SK-N-SH (cell line): ENCODE results near the gene CSTA. TPM values are rescaled to one million over a fixed set of nuclear protein-coding genes. Genes with fewer than 3 reads are reported as not detected.

Source experiments
- CTCF ChIA-PET: fragments of 300-600, 350-600 bp; formaldehyde crosslinking; extraction: SDS; loops from one replicate; lab custom pipeline; 2021; lab: Yijun Ruan, JAX
- POLR2A ChIA-PET: fragments of 350-600 bp; sonication (Branson Sonifier 250); formaldehyde crosslinking; extraction: SDS; loops from one replicate; lab custom pipeline; 2020; ENCODE audit warnings: antibody characterized with exemption, inconsistent platforms; lab: Yijun Ruan, JAX
- DNase-seq: peaks from one replicate; pipeline ENCODE4 v3.0.0; 2012
- H2AFZ ChIP-seq: fragments of 200-600 bp; sonication (generic); 2 replicates; pipeline ENCODE4 v1.8.1; 2016; ENCODE audit warnings: antibody characterized with exemption, mild to moderate bottlenecking, low read depth
- H3F3A ChIP-seq: fragments of 200-600 bp; sonication (generic); replicated peaks from 2 replicates; pipeline ENCODE3; 2016; ENCODE audit warnings: antibody characterized with exemption, mild to moderate bottlenecking; ENCODE audit not compliant: insufficient read depth
- H3K27ac ChIP-seq, 2 experiments: fragments of 200-500 bp in 1 of 2; fragments of 200-600 bp in 1 of 2; sonication (Bioruptor generic) in 1 of 2; sonication (generic), shearing (Covaris generic) in 1 of 2; 2 replicates each; pipeline versions ENCODE4 v1.5.1 to v1.6.1; 2014 to 2016; ENCODE audit warnings: low read depth in 2 of 2, inconsistent platforms in 1 of 2, low read length in 1 of 2, mild to moderate bottlenecking in 1 of 2, mixed read lengths in 1 of 2
- H3K27me3 ChIP-seq: fragments of 200-600 bp; sonication (generic), shearing (Covaris generic); 2 replicates; pipeline ENCODE4 v1.6.1; 2016; ENCODE audit warnings: mixed run types; ENCODE audit not compliant: insufficient read depth
- H3K36me3 ChIP-seq, 2 experiments: fragments of 200-500 bp in 1 of 2; fragments of 200-600 bp in 1 of 2; sonication (Bioruptor generic) in 1 of 2; sonication (generic) in 1 of 2; replicated peaks in 1 of 2; 2 replicates each; pipeline versions ENCODE3 to v1.5.1; 2014 to 2016; ENCODE audit warnings: low read length in 1 of 2, mild to moderate bottlenecking in 1 of 2; ENCODE audit not compliant: insufficient read depth in 2 of 2, control insufficient read depth in 1 of 2
- H3K4me1 ChIP-seq, 2 experiments: fragments of 200-500 bp in 1 of 2; fragments of 200-600 bp in 1 of 2; sonication (Bioruptor generic) in 1 of 2; sonication (generic), shearing (Covaris generic) in 1 of 2; 2 replicates each; pipeline versions ENCODE4 v1.5.1 to v1.6.1; 2014 to 2016; ENCODE audit warnings: low read depth in 1 of 2, low read length in 1 of 2, mixed run types in 1 of 2; ENCODE audit not compliant: insufficient read depth in 2 of 2, control insufficient read depth in 1 of 2
- H3K4me2 ChIP-seq: fragments of 200-600 bp; sonication (generic), shearing (Covaris generic); 2 replicates; pipeline ENCODE4 v1.6.1; 2017; ENCODE audit warnings: mixed run types
- H3K4me3 ChIP-seq, 2 experiments: fragments of 200-500 bp in 1 of 2; fragments of 200-600 bp in 1 of 2; sonication (Bioruptor generic) in 1 of 2; sonication (generic), shearing (Covaris generic) in 1 of 2; 2 replicates each; pipeline versions ENCODE4 v1.5.1 to v1.8.1; 2014 to 2016; ENCODE audit warnings: low read depth in 2 of 2, inconsistent platforms in 1 of 2, low read length in 1 of 2, mild to moderate bottlenecking in 1 of 2, mixed read lengths in 1 of 2, moderate library complexity in 1 of 2
- H3K79me2 ChIP-seq: fragments of 200-600 bp; sonication (generic); 2 replicates; pipeline ENCODE4 v1.8.1; 2017; ENCODE audit warnings: mild to moderate bottlenecking; ENCODE audit not compliant: insufficient read depth
- H3K9ac ChIP-seq: fragments of 200-600 bp; sonication (generic); 2 replicates; pipeline ENCODE4 v1.6.1; 2017; ENCODE audit warnings: mixed run types
- H3K9me2 ChIP-seq: fragments of 200-600 bp; sonication (generic); 2 replicates; pipeline ENCODE4 v1.6.1; 2017; ENCODE audit warnings: mixed run types
- H3K9me3 ChIP-seq: fragments of 200-600 bp; sonication (generic); 2 replicates; pipeline ENCODE4 v1.6.1; 2017; ENCODE audit warnings: mixed run types, mild to moderate bottlenecking, moderate library complexity
- H4K20me1 ChIP-seq: fragments of 200-600 bp; sonication (generic); 2 replicates; pipeline ENCODE4 v1.6.1; 2017; ENCODE audit warnings: mild to moderate bottlenecking, mixed run types; ENCODE audit not compliant: insufficient read depth
- CTCF ChIP-seq: fragments of 200-600 bp; sonication (generic); IDR thresholded peaks from 2 replicates; pipeline ENCODE4 v1.6.1; 2017; ENCODE audit warnings: antibody characterized with exemption, mild to moderate bottlenecking, moderate library complexity
- ELF1 ChIP-seq: IDR thresholded peaks from 2 replicates; pipeline ENCODE4 v1.4.0; 2012
- EP300 ChIP-seq, 2 experiments: IDR thresholded peaks; 2 replicates each; pipeline versions ENCODE4 v1.4.0 to v1.6.1; 2012; ENCODE audit warnings: borderline replicate concordance in 1 of 2, low read depth in 1 of 2, low read length in 1 of 2
- EZH2phosphoT487 ChIP-seq: fragments of 200-600 bp; sonication (generic); IDR thresholded peaks from 2 replicates; pipeline ENCODE4 v1.6.1; 2017; ENCODE audit warnings: low read depth, mixed run types, mild to moderate bottlenecking, antibody characterized with exemption, moderate library complexity, borderline replicate concordance
- FOSL2 ChIP-seq: IDR thresholded peaks from 2 replicates; pipeline ENCODE4 v1.4.0; 2012; ENCODE audit warnings: low read depth, mild to moderate bottlenecking, moderate library complexity, borderline replicate concordance
- JUND ChIP-seq: IDR thresholded peaks from 2 replicates; pipeline ENCODE4 v1.4.0; 2012
- MAX ChIP-seq: IDR thresholded peaks from 2 replicates; pipeline ENCODE4 v1.4.0; 2012; ENCODE audit warnings: low read depth
- NFIC ChIP-seq: IDR thresholded peaks from 2 replicates; pipeline ENCODE4 v1.4.0; 2012; ENCODE audit warnings: borderline replicate concordance
- NRF1 ChIP-seq: IDR thresholded peaks from 2 replicates; pipeline ENCODE4 v1.6.1; 2012; ENCODE audit warnings: low read depth, mild to moderate bottlenecking, low read length
- PBX3 ChIP-seq: IDR thresholded peaks from 2 replicates; pipeline ENCODE4; 2012
- RCOR1 ChIP-seq: fragments of 150-350 bp; IDR thresholded peaks from 2 replicates; pipeline ENCODE4 v1.6.1; 2017; ENCODE audit warnings: antibody characterized with exemption, low read length
- RXRA ChIP-seq: IDR thresholded peaks from 2 replicates; pipeline ENCODE4 v1.4.0; 2012; ENCODE audit warnings: low read depth, mild to moderate bottlenecking, borderline replicate concordance
- SIN3A ChIP-seq: IDR thresholded peaks from 2 replicates; pipeline ENCODE4 v1.6.1; 2012; ENCODE audit warnings: low read depth, mild to moderate bottlenecking, low read length, moderate library complexity, borderline replicate concordance
- SMC3 ChIP-seq: IDR thresholded peaks from 2 replicates; pipeline ENCODE4 v1.6.1; 2012; ENCODE audit warnings: low read depth, low read length, improper control_type of control experiment
- TCF12 ChIP-seq: IDR thresholded peaks from 2 replicates; pipeline ENCODE4 v1.4.0; 2012
- TEAD4 ChIP-seq: IDR thresholded peaks from 2 replicates; pipeline ENCODE4 v1.4.0; 2012; ENCODE audit warnings: mild to moderate bottlenecking, borderline replicate concordance; ENCODE audit not compliant: insufficient read depth
- USF1 ChIP-seq: IDR thresholded peaks from 2 replicates; pipeline ENCODE4 v1.4.0; 2012; ENCODE audit warnings: low read depth, borderline replicate concordance
- YY1 ChIP-seq: IDR thresholded peaks from 2 replicates; pipeline ENCODE4 v1.4.0; 2012; ENCODE audit warnings: low read depth, mild to moderate bottlenecking
- WGBS: methylation state at CpG from one replicate; pipeline ENCODE4 v1.1.6; 2017; ENCODE audit warnings: low lambda C conversion rate; 5-methylcytosine and 5-hydroxymethylcytosine counted together
- polyA plus RNA-seq, 3 experiments: library from polyadenylated mRNA; depleted of rRNA; stranded (reverse); fragments of >200 nt; gene quantifications; 2 replicates each; pipeline ENCODE4 v1.2.3, GENCODE V29; 2012
- TF ChIP-seq, protein P1 (sequence below): IDR thresholded peaks from 2 replicates; pipeline ENCODE4 v1.4.0; 2012; ENCODE audit warnings: low read depth, borderline replicate concordance

The CSTA gene
- polyA plus RNA-seq, 1 of the 3 experiments (the other 2 are of a cell fraction), result not detected

GRCh38 chr3:122353215-122353614 lies 28.2 kb downstream of the CSTA start:
- H3K4me1 ChIP-seq, result peaks cover 5 to 7% of the 10 kb centered on the region in 2 experiments; a peak in 3 of 4 replicates
- 0 out of 4 replicates have a peak, but pooled peaks of 1 of the 2 experiments have one; percentile 21 for TF ChIP-seq EP300 (IDR thresholded peaks at IDR 0.05; ENCODE audit: borderline replicate concordance in 1 of 2, low read depth in 1 of 2, low read length in 1 of 2)
- no peak for TF ChIP-seq JUND
- no peak for TF ChIP-seq SIN3A
- no peak for TF ChIP-seq NRF1
- TF ChIP-seq TCF12, result no peak
- H4K20me1 ChIP-seq, result no peaks in the 10 kb centered on the region
- H3K27ac ChIP-seq, result no peak overlapping the region
- H3K4me3 ChIP-seq, result no peak overlapping the region
- ChIA-PET CTCF (interaction anchor here (0.9 kb wide), 1 partner anchor 11 kb away, joined by 3 read pairs; no protein-coding TSS in a partner anchor), POLR2A (no interaction called here)
- no peaks in the 10 kb centered on the region for H3K9me2 ChIP-seq
- H3K4me2 ChIP-seq, result no peak overlapping the region
- peaks cover 9% of the 10 kb centered on the region for H3F3A ChIP-seq
- DNase-seq, result peak; percentile 14
- no peaks in the 10 kb centered on the region for H3K9me3 ChIP-seq
- no peak overlapping the region for H3K9ac ChIP-seq
- H3K27me3 ChIP-seq, result no peaks in the 10 kb centered on the region
- no peaks in the 10 kb centered on the region for H3K36me3 ChIP-seq
- H2AFZ ChIP-seq, result no peak overlapping the region
- WGBS, result 83% methylated on average over 1 of the region's 2 CpGs
- no peaks in the 10 kb centered on the region for H3K79me2 ChIP-seq

DNA sequence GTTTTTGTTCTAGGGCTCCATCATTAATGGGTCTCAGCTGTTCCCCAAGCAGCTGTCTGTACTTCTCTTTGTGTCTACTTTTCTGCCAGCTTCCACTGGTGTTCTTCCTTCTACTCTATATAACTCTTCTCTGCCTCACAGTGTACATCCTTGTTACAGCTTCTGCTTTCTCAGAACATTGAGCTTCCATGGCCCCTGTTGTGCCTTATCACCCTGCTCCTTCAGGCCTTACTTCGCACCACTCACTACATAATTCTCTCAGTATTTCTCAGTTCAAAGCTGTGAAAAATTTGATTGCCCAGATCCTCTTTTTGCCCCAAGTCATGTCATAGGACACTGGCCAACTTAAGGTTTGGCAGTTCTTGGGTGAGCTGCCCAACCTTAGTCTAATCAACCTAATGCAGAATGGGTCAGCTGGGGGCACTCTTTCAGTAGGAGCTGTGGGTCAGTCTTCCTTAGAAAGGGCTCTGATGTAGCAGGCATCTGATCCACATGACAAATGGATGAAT lies 28.9 kb downstream of the CSTA start:
- H2AFZ ChIP-seq, result no peak overlapping the region
- H3K36me3 ChIP-seq, result peaks cover under 1 to 2% of the 10 kb centered on the region in 2 experiments
- ChIA-PET POLR2A (no interaction called here), CTCF (interaction anchor here (0.9 to 1.0 kb wide), 2 partner anchors 10 to 23 kb away, joined by 3 read pairs; no protein-coding TSS in a partner anchor)
- H3K4me1 ChIP-seq, result peaks cover 7 to 13% of the 10 kb centered on the region in 2 experiments; a peak in 3 of 4 replicates
- DNase-seq, result no peak
- H3K4me2 ChIP-seq, result no peak overlapping the region
- H3K9me2 ChIP-seq, result no peaks in the 10 kb centered on the region
- no peaks in the 10 kb centered on the region for H3K79me2 ChIP-seq
- no peaks in the 10 kb centered on the region for H4K20me1 ChIP-seq
- H3K4me3 ChIP-seq, result no peak overlapping the region
- no peaks in the 10 kb centered on the region for H3K27me3 ChIP-seq
- no peaks in the 10 kb centered on the region for H3K9me3 ChIP-seq
- H3K27ac ChIP-seq, result no peak overlapping the region
- TF ChIP-seq RXRA (no peak), FOSL2 (no peak), YY1 (no peak), USF1 (no peak), ELF1 (no peak), SMC3 (no peak), RCOR1 (no peak), CTCF (no peak), EZH2phosphoT487 (no peak), JUND (no peak), PBX3 (no peak), MAX (no peak), TEAD4 (no peak), NFIC (no peak)
- TF ChIP-seq, protein P1, sequence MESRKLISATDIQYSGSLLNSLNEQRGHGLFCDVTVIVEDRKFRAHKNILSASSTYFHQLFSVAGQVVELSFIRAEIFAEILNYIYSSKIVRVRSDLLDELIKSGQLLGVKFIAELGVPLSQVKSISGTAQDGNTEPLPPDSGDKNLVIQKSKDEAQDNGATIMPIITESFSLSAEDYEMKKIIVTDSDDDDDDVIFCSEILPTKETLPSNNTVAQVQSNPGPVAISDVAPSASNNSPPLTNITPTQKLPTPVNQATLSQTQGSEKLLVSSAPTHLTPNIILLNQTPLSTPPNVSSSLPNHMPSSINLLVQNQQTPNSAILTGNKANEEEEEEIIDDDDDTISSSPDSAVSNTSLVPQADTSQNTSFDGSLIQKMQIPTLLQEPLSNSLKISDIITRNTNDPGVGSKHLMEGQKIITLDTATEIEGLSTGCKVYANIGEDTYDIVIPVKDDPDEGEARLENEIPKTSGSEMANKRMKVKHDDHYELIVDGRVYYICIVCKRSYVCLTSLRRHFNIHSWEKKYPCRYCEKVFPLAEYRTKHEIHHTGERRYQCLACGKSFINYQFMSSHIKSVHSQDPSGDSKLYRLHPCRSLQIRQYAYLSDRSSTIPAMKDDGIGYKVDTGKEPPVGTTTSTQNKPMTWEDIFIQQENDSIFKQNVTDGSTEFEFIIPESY, result no peak
- TF ChIP-seq, all 33 proteins: peak for 0
- WGBS, result 69% methylated on average over 1 of the region's 1 CpG
- no peak overlapping the region for H3K9ac ChIP-seq
- H3F3A ChIP-seq, result peaks cover 12% of the 10 kb centered on the region
